ENCODE measurements around the gene PDLIM5.

PDLIM5 gene

GRCh38 chr4:94634271-94634670 lies 182.5 kb downstream of the PDLIM5 start:
- H3K4me3 ChIP-seq (ENCODE audit: low read depth, low read length) = no peak overlapping the region
- TF ChIP-seq, protein P1, sequence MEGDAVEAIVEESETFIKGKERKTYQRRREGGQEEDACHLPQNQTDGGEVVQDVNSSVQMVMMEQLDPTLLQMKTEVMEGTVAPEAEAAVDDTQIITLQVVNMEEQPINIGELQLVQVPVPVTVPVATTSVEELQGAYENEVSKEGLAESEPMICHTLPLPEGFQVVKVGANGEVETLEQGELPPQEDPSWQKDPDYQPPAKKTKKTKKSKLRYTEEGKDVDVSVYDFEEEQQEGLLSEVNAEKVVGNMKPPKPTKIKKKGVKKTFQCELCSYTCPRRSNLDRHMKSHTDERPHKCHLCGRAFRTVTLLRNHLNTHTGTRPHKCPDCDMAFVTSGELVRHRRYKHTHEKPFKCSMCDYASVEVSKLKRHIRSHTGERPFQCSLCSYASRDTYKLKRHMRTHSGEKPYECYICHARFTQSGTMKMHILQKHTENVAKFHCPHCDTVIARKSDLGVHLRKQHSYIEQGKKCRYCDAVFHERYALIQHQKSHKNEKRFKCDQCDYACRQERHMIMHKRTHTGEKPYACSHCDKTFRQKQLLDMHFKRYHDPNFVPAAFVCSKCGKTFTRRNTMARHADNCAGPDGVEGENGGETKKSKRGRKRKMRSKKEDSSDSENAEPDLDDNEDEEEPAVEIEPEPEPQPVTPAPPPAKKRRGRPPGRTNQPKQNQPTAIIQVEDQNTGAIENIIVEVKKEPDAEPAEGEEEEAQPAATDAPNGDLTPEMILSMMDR (IDR thresholded peaks at IDR 0.05; ENCODE audit: low read depth, low read length) = no peak

GRCh38 chr4:94635177-94635576 lies 183.4 kb downstream of the PDLIM5 start:
- H3K4me3 ChIP-seq (ENCODE audit: low read depth, low read length) = no peak overlapping the region
- TF ChIP-seq, protein P1 (IDR thresholded peaks at IDR 0.05; ENCODE audit: low read depth, low read length) = no peak

- TF ChIP-seq, protein P1 (IDR thresholded peaks at IDR 0.05; ENCODE audit: low read depth, low read length) = no peak
- no peak overlapping the region for H3K4me3 ChIP-seq (ENCODE audit: low read depth, low read length)
Observed at GRCh38 chr4:94636004-94636403, 184.3 kb downstream of the PDLIM5 start.

DNA sequence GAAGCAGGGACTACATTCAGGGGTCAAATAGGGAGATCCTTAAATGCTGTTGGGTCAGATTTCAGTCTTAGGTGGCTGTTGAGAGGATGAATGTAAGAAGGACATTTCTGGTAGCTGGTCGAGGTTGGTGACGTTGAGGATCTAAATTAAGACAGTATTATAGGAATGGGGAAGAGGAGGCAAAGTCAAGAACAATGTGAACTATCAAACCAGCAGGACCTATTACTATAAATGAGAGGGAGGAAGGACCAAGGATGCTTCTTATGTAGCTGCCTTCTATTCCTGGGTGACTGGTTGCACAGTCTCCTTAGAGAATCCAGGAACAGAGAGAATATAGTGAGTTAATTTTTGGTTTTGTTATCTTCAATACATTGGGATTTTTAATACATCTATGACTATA lies 187.6 kb downstream of the PDLIM5 start:
- TF ChIP-seq, protein P1 (IDR thresholded peaks at IDR 0.05; ENCODE audit: low read depth, low read length) = no peak
- no peak overlapping the region for H3K4me3 ChIP-seq (ENCODE audit: low read depth, low read length)

DNA sequence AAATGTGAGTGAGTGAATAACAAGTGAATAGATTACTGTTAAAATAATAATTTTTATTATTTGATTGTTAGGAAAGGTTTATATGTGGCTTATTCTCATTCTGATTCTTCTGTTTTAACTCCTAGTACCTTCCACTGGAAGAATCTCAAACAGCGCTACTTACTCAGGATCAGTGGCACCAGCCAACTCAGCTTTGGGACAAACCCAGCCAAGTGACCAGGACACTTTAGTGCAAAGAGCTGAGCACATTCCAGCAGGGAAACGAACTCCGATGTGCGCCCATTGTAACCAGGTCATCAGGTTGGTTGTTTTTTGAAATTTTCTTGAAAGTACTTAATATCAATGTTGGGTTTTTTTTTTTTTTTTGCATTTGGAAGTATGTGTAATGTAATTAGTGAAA lies 188.4 kb downstream of the PDLIM5 start:
- TF ChIP-seq, protein P1 (IDR thresholded peaks at IDR 0.05; ENCODE audit: low read depth, low read length) = no peak

DNA sequence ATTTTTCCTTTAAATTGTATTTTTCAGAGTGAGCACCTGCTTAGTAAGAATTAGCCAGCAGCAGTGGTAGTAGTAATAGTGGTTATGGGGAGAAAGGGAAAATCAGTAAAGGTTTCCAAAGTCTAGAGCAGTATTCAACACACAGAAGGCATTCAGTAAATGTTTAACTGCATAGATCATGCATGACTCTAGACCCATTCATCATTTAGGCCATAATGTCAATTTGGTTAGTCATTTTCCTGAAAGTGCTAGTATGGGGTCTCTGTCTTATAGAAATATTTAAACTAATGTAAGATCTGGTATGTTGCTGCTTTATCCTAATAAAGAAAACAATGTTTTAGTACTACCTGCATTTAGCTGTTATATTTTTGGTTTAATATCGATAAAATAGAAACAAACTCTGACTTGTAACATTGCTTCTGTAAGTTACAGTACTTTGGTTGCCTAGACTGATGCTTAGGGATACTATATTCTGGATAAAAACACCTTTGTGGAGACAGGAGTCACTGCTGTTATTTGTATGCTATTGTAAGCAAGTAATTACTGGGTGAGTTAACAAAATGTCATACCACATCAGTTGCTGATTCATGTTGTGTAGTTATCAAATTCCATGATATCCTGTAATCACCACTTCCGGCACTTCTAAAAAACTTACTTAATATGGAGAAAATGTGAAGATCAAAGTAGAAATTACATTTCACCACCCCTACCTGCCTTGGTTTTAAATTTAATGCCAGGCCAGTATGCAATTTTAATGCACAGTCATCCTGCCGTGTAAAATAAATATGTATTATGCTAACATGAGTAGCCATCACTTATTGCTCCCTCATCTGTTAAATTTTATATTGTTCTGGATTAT lies 190.2 kb downstream of the PDLIM5 start:
- no peak overlapping the region for H3K4me3 ChIP-seq (ENCODE audit: low read depth, low read length)
- TF ChIP-seq, protein P1 (IDR thresholded peaks at IDR 0.05; ENCODE audit: low read depth, low read length) = no peak

More for the DNA sequence above, 188.4 kb downstream of the PDLIM5 start:
- H3K4me3 ChIP-seq (ENCODE audit: low read depth, low read length) = no peak overlapping the region

GRCh38 chr4:94642561-94642866 lies 190.8 kb downstream of the PDLIM5 start:
- TF ChIP-seq, protein P1 (IDR thresholded peaks at IDR 0.05; ENCODE audit: low read depth, low read length) = no peak
- H3K4me3 ChIP-seq (ENCODE audit: low read depth, low read length) = no peak overlapping the region

Data from WI38 (cell line).